HUES48 (cell line): ENCODE results near the gene RNF39.
"Not testable (repeated sequence)": the region's sequence is repeated elsewhere in the genome, so short reads cannot be mapped to it uniquely, and the experiment has no call there.

Experiments
- H3K27ac ChIP-seq: one replicate; pipeline ENCODE4 v1.7.0; 2013; ENCODE audit warnings: low read depth, low read length, inconsistent platforms
- H3K27me3 ChIP-seq: 2 replicates; pipeline ENCODE4 v1.6.1; 2013; ENCODE audit warnings: mild to moderate bottlenecking, low read length; ENCODE audit not compliant: control insufficient read depth, insufficient read depth
- H3K36me3 ChIP-seq: 2 replicates; pipeline ENCODE4 v1.6.1; 2013; ENCODE audit warnings: low read length; ENCODE audit not compliant: control insufficient read depth, insufficient read depth
- H3K4me1 ChIP-seq: 2 replicates; pipeline ENCODE4 v1.6.1; 2013; ENCODE audit warnings: mild to moderate bottlenecking, low read length; ENCODE audit not compliant: control insufficient read depth, insufficient read depth
- H3K4me3 ChIP-seq: 2 replicates; pipeline ENCODE4 v1.5.1; 2013; ENCODE audit warnings: mild to moderate bottlenecking, low read depth, low read length
- H3K9ac ChIP-seq: 2 replicates; pipeline ENCODE4 v1.6.1; 2013; ENCODE audit warnings: mild to moderate bottlenecking, low read depth, low read length, moderate library complexity
- H3K9me3 ChIP-seq: 2 replicates; pipeline ENCODE4 v1.6.1; 2013; ENCODE audit warnings: low read length; ENCODE audit not compliant: control insufficient read depth, insufficient read depth

Gene RNF39

DNA sequence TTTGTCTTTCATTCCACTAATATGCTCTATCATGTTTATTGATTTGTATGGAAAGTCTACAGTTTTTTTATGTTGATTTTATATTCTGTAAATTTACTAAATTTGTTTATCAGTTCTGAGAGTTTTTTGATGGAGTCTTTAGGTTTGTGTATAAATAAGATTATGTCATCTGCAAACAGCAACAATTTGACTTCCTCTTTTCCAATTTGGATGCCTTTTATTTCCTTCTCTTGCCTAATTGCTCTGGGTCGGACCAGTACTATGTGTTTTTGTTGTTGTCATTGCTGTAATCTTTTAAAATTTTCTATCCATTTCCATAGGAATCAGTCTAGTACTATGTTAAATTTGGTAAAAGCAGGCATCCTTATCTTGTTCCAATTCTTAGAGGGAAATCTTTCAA lies 46.0 kb downstream of the RNF39 start:
- H3K9me3 ChIP-seq = no peaks in the 10 kb centered on the region
- no peaks in the 10 kb centered on the region for H3K36me3 ChIP-seq
- no peak overlapping the region for H3K9ac ChIP-seq
- no peak overlapping the region for H3K27ac ChIP-seq
- no peak overlapping the region for H3K4me3 ChIP-seq
- H3K4me1 ChIP-seq = no peaks in the 10 kb centered on the region
- H3K27me3 ChIP-seq = no peaks in the 10 kb centered on the region

DNA sequence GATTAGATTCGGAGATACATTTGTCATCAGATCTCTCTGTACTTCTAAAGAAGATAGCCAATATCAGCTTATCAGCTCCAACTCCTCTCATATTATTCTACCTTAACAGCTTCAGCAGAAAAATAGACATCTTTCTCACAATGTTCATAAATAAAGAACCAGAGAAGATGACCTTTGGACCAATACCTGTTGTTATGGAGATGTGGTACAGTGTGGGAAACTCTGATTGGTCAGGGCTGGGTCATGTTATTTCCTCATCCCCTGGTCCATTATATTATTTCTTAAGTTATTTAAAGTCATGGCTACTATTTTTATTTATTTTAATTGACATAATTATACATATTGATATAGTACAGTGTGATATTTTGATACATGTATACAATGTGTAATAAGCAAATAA lies 50.4 kb downstream of the RNF39 start:
- Histone ChIP-seq H3K4me1 (no peaks in the 10 kb centered on the region), H3K36me3 (no peaks in the 10 kb centered on the region), H3K27me3 (no peaks in the 10 kb centered on the region), H3K27ac (no peak overlapping the region), H3K4me3 (no peak overlapping the region), H3K9ac (no peak overlapping the region), H3K9me3 (no peaks in the 10 kb centered on the region)

DNA sequence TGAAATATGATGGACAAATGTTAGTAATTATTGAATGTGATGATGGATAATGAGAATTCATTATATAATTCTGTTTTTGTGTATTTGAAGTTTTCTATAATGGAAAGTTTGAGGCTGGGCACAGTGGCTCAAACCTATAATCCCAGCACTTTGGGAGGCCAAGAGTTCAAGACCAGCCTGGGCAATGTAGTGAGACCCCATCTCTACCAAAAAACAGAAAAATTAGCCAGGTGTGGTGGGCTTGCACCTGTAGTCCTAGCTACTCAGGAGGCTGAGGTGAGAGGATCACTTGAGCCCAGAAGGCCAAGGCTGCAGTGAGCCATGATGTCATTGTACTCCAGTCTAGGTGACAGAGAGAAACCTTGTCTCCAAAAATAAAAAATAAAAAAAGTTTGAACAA lies 52.9 kb downstream of the RNF39 start:
- H3K27ac ChIP-seq, H3K4me1 ChIP-seq, H3K9me3 ChIP-seq, H3K27me3 ChIP-seq, H3K9ac ChIP-seq, H3K36me3 ChIP-seq, H3K4me3 ChIP-seq: not testable (repeated sequence)

DNA sequence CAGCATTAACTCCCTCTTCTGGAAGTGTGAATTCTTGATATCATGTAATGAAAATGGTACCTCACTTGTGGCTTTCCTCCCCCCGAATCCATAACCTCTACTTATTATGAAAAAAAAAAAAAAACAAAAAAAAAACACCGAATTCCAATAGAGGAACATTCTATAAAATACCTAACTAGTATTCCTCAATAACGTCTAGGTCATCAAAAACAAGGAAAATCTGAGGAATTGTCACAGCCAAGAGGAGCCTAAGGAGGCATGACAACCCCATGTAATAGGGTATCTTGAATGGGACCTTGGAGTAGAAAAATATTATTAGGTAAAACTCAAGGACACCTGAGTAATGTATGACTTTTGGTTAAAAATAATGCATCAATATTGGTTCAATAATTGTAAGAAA lies 53.4 kb downstream of the RNF39 start:
- no peak overlapping the region for H3K4me3 ChIP-seq
- H3K27ac ChIP-seq = no peak overlapping the region
- no peaks in the 10 kb centered on the region for H3K36me3 ChIP-seq
- H3K4me1 ChIP-seq = no peaks in the 10 kb centered on the region
- no peak overlapping the region for H3K9ac ChIP-seq
- H3K27me3 ChIP-seq = no peaks in the 10 kb centered on the region
- no peaks in the 10 kb centered on the region for H3K9me3 ChIP-seq

DNA sequence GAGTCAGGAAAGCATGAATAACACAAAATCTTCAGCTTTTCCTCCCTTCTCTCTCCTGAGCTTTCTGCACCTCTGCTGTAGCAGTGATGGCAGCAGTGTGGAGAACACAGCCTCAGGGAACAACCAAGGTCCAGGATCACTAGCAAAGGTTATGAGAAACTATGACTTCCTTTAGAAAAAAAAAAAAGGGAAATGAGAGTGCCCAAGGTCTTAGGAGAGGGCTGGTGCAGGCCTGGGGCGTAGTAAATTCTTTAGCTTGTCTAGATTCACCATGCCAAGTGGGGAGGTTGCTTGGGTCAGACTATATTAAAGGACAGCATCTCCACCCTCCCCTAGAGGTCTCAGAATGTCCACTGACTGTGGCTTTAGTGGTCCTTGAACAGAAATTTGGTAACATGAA lies 54.9 kb downstream of the RNF39 start:
- no peaks in the 10 kb centered on the region for H3K36me3 ChIP-seq

More for the DNA sequence above, 54.9 kb downstream of the RNF39 start:
- no peaks in the 10 kb centered on the region for H3K4me1 ChIP-seq
- H3K9me3 ChIP-seq = no peaks in the 10 kb centered on the region
- H3K27ac ChIP-seq = no peak overlapping the region
- H3K9ac ChIP-seq = no peak overlapping the region
- H3K27me3 ChIP-seq = no peaks in the 10 kb centered on the region
- H3K4me3 ChIP-seq = no peak overlapping the region
